ENCODE data around the gene DESI1. TPM values are rescaled to one million over a fixed set of nuclear protein-coding genes. Genes with fewer than 3 reads are reported as not detected.

DESI1 gene
- total RNA-seq (2022; extraction: Qiagen RNA extraction; ENCODE audit: low read depth), result 14.7 to 18.0 TPM (median 16.1 TPM) in 5 replicates

GRCh38 chr22:41620589-41621098 is at the start of gene DESI1:
Gene DESI1 (minus strand): TSS chr22:41621043. CDS start chr22:41620839, 204 bp downstream.

GRCh38 chr22:41621099-41621910 is 462 bp upstream of the DESI1 start, which contains the start of gene XRCC6:
Gene XRCC6 (plus strand): TSS chr22:41621295. CDS start chr22:41622005, 710 bp downstream.

GRCh38 chr22:41589391-41590241 is 31.2 kb downstream of the DESI1 start, which contains the start of gene PMM1:
Gene PMM1 (minus strand): TSS chr22:41589840. CDS start chr22:41589805, 35 bp downstream.

Other genes starting within 250 kb of the DESI1 start
- 0.90 to 1.1 TPM (median 1.0 TPM) in 5 replicates for gene TEF, start 239.1 kb downstream of the DESI1 start, total RNA-seq (2022; extraction: Qiagen RNA extraction; ENCODE audit: low read depth)
- 20.1 to 23.4 TPM (median 22.5 TPM) in 5 replicates for gene TOB2, start 174.2 kb downstream of the DESI1 start, total RNA-seq (2022; extraction: Qiagen RNA extraction; ENCODE audit: low read depth)
- gene PHF5A, start 152.4 kb downstream of the DESI1 start, total RNA-seq (2022; extraction: Qiagen RNA extraction; ENCODE audit: low read depth), result 64.1 to 87.8 TPM (median 66.1 TPM) in 5 replicates
- 42.4 to 48.5 TPM (median 44.6 TPM) in 5 replicates for gene ACO2, start 151.9 kb downstream of the DESI1 start, total RNA-seq (2022; extraction: Qiagen RNA extraction; ENCODE audit: low read depth)
- gene POLR3H, start 76.6 kb downstream of the DESI1 start, total RNA-seq (2022; extraction: Qiagen RNA extraction; ENCODE audit: low read depth), result 26.2 to 48.8 TPM (median 44.7 TPM) in 5 replicates
- 1.9 to 3.2 TPM (median 2.5 TPM) in 5 replicates for gene CSDC2, start 60.0 kb downstream of the DESI1 start, total RNA-seq (2022; extraction: Qiagen RNA extraction; ENCODE audit: low read depth)
- 25.2 to 32.9 TPM (median 28.3 TPM) in 5 replicates for gene PMM1, start 31.2 kb downstream of the DESI1 start, total RNA-seq (2022; extraction: Qiagen RNA extraction; ENCODE audit: low read depth)
- 289 to 347 TPM (median 312 TPM) in 5 replicates for gene XRCC6, start 252 bp upstream of the DESI1 start, total RNA-seq (2022; extraction: Qiagen RNA extraction; ENCODE audit: low read depth)
- 117 to 239 TPM (median 170 TPM) in 5 replicates for gene SNU13, start 67.8 kb upstream of the DESI1 start, total RNA-seq (2022; extraction: Qiagen RNA extraction; ENCODE audit: low read depth)
- gene MEI1, start 78.5 kb upstream of the DESI1 start, total RNA-seq (2022; extraction: Qiagen RNA extraction; ENCODE audit: low read depth), result 0.08 TPM in 1 of 5 replicates, not detected in the others
- gene CCDC134, start 179.6 kb upstream of the DESI1 start, total RNA-seq (2022; extraction: Qiagen RNA extraction; ENCODE audit: low read depth), result 2.7 to 4.0 TPM (median 3.4 TPM) in 5 replicates
- gene SREBF2, start 212.1 kb upstream of the DESI1 start, total RNA-seq (2022; extraction: Qiagen RNA extraction; ENCODE audit: low read depth), result 22.3 to 31.9 TPM (median 28.6 TPM) in 5 replicates